HepG2 (cell line): ENCODE measurements around the gene DSCAML1. TPM values are rescaled to one million over a fixed set of nuclear protein-coding genes. Genes with fewer than 3 reads are reported as not detected.

Experiments
- ATAC-seq: fragments of 200-7000 bp; cut with Tn5 transposase; 3 replicates; pipeline ENCODE4 v1.9.1; 2020; ENCODE audit warnings: mild to moderate bottlenecking, moderate library complexity
- BruUV-seq: library from RNA; stranded (reverse); fragments of 400-500 nt; replicated peaks from 2 replicates; lab custom pipeline; 2021; lab: Mats Ljungman, UMichigan
- CTCF ChIA-PET: fragments of 300-600 bp; formaldehyde crosslinking; extraction: SDS; loops from one replicate; lab custom pipeline; 2021; ENCODE audit warnings: low total read pairs, inconsistent platforms, low intra/inter-chr PET ratio; lab: Yijun Ruan, JAX
- POLR2A ChIA-PET: fragments of 350-600 bp; sonication (Branson Sonifier 250); formaldehyde crosslinking; loops from one replicate; lab custom pipeline; 2020; ENCODE audit warnings: antibody characterized with exemption, inconsistent platforms; lab: Yijun Ruan, JAX
- DNase-seq: peaks from one replicate; pipeline ENCODE4 v3.0.0-alpha.2; 2015; ENCODE audit warnings: low spot score
- FAIRE-seq: peaks from 3 replicates; lab custom pipeline; 2011; peaks lifted over from hg19 to GRCh38; lab: Jason Lieb, UNC
- H2AFZ ChIP-seq: one replicate; pipeline ENCODE4 v1.6.1; 2011; ENCODE audit warnings: low read length, inconsistent platforms
- H3K27ac ChIP-seq: fragments of 300-600 bp; 3 replicates; pipeline ENCODE4 v1.8.0; 2011; ENCODE audit warnings: mixed run types, mild to moderate bottlenecking, mixed read lengths, low read length, inconsistent platforms; ENCODE audit not compliant: insufficient read depth; ENCODE audit errors: extremely low read length
- H3K27me3 ChIP-seq, 2 experiments: fragments of 200-600 bp in 1 of 2; 2 replicates in 1 of 2; 3 replicates in 1 of 2; pipeline versions ENCODE4 v1.6.0 to v1.8.0; 2011; ENCODE audit warnings: low read length in 2 of 2, mild to moderate bottlenecking in 2 of 2, moderate library complexity in 2 of 2, inconsistent platforms in 1 of 2; ENCODE audit not compliant: insufficient read depth in 2 of 2, control insufficient read depth in 1 of 2
- H3K36me3 ChIP-seq, 2 experiments: fragments of 200-600 bp in 1 of 2; replicated peaks in 1 of 2; 2 replicates in 1 of 2; 3 replicates in 1 of 2; pipeline versions ENCODE4 v1.5.1 to v1.8.0; 2011; ENCODE audit warnings: low read length in 2 of 2, inconsistent platforms in 1 of 2; ENCODE audit not compliant: insufficient read depth in 2 of 2, control insufficient read depth in 1 of 2
- H3K4me1 ChIP-seq: 2 replicates; pipeline ENCODE4 v1.5.1; 2012; ENCODE audit warnings: low read length, inconsistent platforms; ENCODE audit not compliant: insufficient read depth
- H3K4me2 ChIP-seq: 2 replicates; pipeline ENCODE4 v1.6.0; 2011; ENCODE audit warnings: low read depth, low read length, inconsistent platforms
- H3K4me3 ChIP-seq, 3 experiments: fragments of 200-600 bp in 1 of 3; sonication (generic), shearing (Covaris generic) in 1 of 3; replicated peaks in 1 of 3; 2 replicates each; pipeline ENCODE4 v1.5.1; 2011 to 2016; ENCODE audit warnings: low read length in 3 of 3, inconsistent platforms in 2 of 3, low read depth in 2 of 3, mild to moderate bottlenecking in 2 of 3, control low read depth in 1 of 3, mixed read lengths in 1 of 3; ENCODE audit not compliant: insufficient read depth in 1 of 3
- H3K79me2 ChIP-seq: one replicate; pipeline ENCODE4 v1.6.1; 2011; ENCODE audit warnings: low read length, inconsistent platforms; ENCODE audit not compliant: insufficient read depth
- H3K9ac ChIP-seq: 2 replicates; pipeline ENCODE4 v1.6.0; 2011; ENCODE audit warnings: mild to moderate bottlenecking, low read depth, low read length, inconsistent platforms; ENCODE audit not compliant: insufficient read depth
- H3K9me3 ChIP-seq: 2 replicates; pipeline ENCODE4 v1.5.1; 2012; ENCODE audit warnings: mild to moderate bottlenecking, low read length
- H4K20me1 ChIP-seq: 2 replicates; pipeline ENCODE4 v1.6.0; 2011; ENCODE audit warnings: inconsistent platforms, mild to moderate bottlenecking, low read length, moderate library complexity; ENCODE audit not compliant: insufficient read depth
- ARID4A ChIP-seq: sonication (generic); formaldehyde crosslinking; IDR thresholded peaks from 2 replicates; pipeline ENCODE4 v1.5.0; 2020; ENCODE audit warnings: mild to moderate bottlenecking, missing genetic modification reagents, borderline replicate concordance
- HNF1B ChIP-seq: sonication (generic); formaldehyde crosslinking; IDR thresholded peaks from 2 replicates; pipeline ENCODE4 v1.5.1; 2020; ENCODE audit warnings: mild to moderate bottlenecking, moderate library complexity, missing genetic modification reagents
- JARID2 ChIP-seq: sonication (generic); formaldehyde crosslinking; IDR thresholded peaks from 2 replicates; pipeline ENCODE4 v1.8.1; 2023; ENCODE audit warnings: missing genetic modification reagents, inconsistent platforms; ENCODE audit not compliant: insufficient replicate concordance
- LCORL ChIP-seq, 2 experiments: fragments of 450-650 bp in 1 of 2; sonication (generic) in 1 of 2; formaldehyde crosslinking in 1 of 2; IDR thresholded peaks; 2 replicates each; pipeline versions ENCODE4 v1.5.0 to v1.6.1; 2017 to 2020; ENCODE audit warnings: antibody characterized with exemption in 1 of 2, missing genetic modification reagents in 1 of 2
- NONO ChIP-seq, 2 experiments: fragments of 450-650 bp in 1 of 2; sonication (generic) in 1 of 2; formaldehyde crosslinking in 1 of 2; IDR thresholded peaks in 1 of 2; conservative IDR thresholded peaks in 1 of 2; 2 replicates each; pipeline versions ENCODE4 v1.6.1 to v1.8.0; 2017 to 2022; ENCODE audit warnings: mild to moderate bottlenecking in 1 of 2, missing genetic modification reagents in 1 of 2, moderate library complexity in 1 of 2
- PAF1 ChIP-seq: IDR thresholded peaks from 2 replicates; pipeline ENCODE4 v1.6.1; 2016; ENCODE audit warnings: missing genetic modification reagents, missing compliant biosample characterization
- RAD21 ChIP-seq: fragments of 450-650 bp; formaldehyde crosslinking; IDR thresholded peaks from 2 replicates; pipeline ENCODE4 v1.5.0; 2020; ENCODE audit warnings: mild to moderate bottlenecking
- RBM22 ChIP-seq: fragments of 200-400 bp; formaldehyde crosslinking; optimal IDR thresholded peaks from 2 replicates; pipeline ENCODE3; 2017; ENCODE audit warnings: mild to moderate bottlenecking, low read length, moderate library complexity
- RFXANK ChIP-seq: IDR thresholded peaks from 2 replicates; pipeline ENCODE4 v1.6.1; 2016
- SMC3 ChIP-seq: IDR thresholded peaks from 2 replicates; pipeline ENCODE4 v1.6.1; 2011; ENCODE audit warnings: low read length, improper control_type of control experiment
- STAG1 ChIP-seq: sonication (generic); formaldehyde crosslinking; IDR thresholded peaks from 2 replicates; pipeline ENCODE4 v1.4.0; 2020; ENCODE audit warnings: missing genetic modification reagents
- YY1 ChIP-seq: IDR thresholded peaks from 2 replicates; pipeline ENCODE4 v1.6.1; 2011; ENCODE audit warnings: low read length, low read depth, moderate library complexity, mild to moderate bottlenecking; ENCODE audit not compliant: insufficient read depth, insufficient replicate concordance
- ZFAT ChIP-seq: sonication (generic); formaldehyde crosslinking; conservative IDR thresholded peaks from 2 replicates; pipeline ENCODE4 v1.8.1; 2023; ENCODE audit warnings: missing genetic modification reagents, inconsistent platforms
- ZNF143 ChIP-seq: sonication (generic); formaldehyde crosslinking; IDR thresholded peaks from 2 replicates; pipeline ENCODE4 v1.4.0; 2020; ENCODE audit warnings: missing genetic modification reagents
- ZNF30 ChIP-seq: sonication (generic); formaldehyde crosslinking; IDR thresholded peaks from 2 replicates; pipeline ENCODE4 v1.5.0; 2020; ENCODE audit warnings: mild to moderate bottlenecking, missing genetic modification reagents
- ZNF350 ChIP-seq: sonication (generic); formaldehyde crosslinking; IDR thresholded peaks from 2 replicates; pipeline ENCODE4 v1.4.0; 2020; ENCODE audit warnings: mild to moderate bottlenecking, low read depth, missing genetic modification reagents, borderline replicate concordance
- ZNF44 ChIP-seq: sonication (generic); formaldehyde crosslinking; IDR thresholded peaks from 2 replicates; pipeline ENCODE4 v1.5.1; 2020; ENCODE audit warnings: mild to moderate bottlenecking, missing genetic modification reagents
- ZNF607 ChIP-seq: sonication (generic); formaldehyde crosslinking; IDR thresholded peaks from 2 replicates; pipeline ENCODE4 v1.5.1; 2020; ENCODE audit warnings: missing genetic modification reagents, mild to moderate bottlenecking, borderline replicate concordance
- WGBS: methylation state at CpG from one replicate; pipeline ENCODE4 v1.1.6; 2017; ENCODE audit warnings: low lambda C conversion rate; 5-methylcytosine and 5-hydroxymethylcytosine counted together
- in situ Hi-C: cut with HindIII; loops from 2 replicates; pipeline ENCODE4 v1.10.0; 2017; ENCODE audit warnings: low pct_unique_long_range_greater_than_20kb; ENCODE audit not compliant: extremely low pct_ligation_motif_present
- intact Hi-C: fragments of 100-400 bp; cut with micrococcal nuclease; formaldehyde crosslinking; loops from one replicate; pipeline ENCODE4 v1.10.0; 2022; ENCODE audit not compliant: unreplicated experiment
- polyA plus RNA-seq, 8 experiments: library from polyadenylated mRNA; depleted of rRNA in 3 of 8; stranded (reverse) in 7 of 8; unstranded in 1 of 8; fragments of >200 nt; fragmentation: Illumina TruSeq in 4 of 8; extraction: Trizol in 4 of 8; gene quantifications; 2 replicates each; pipeline versions ENCODE4 v1.2.1 to v1.2.3, GENCODE V29; 2011 to 2016; ENCODE audit warnings: low read depth in 4 of 8, missing spikeins in 1 of 8, mixed read lengths in 1 of 8; ENCODE audit not compliant: insufficient read depth in 1 of 8
- total RNA-seq, 5 experiments: library from RNA; depleted of rRNA; stranded (reverse); fragments of >200 nt; fragmentation: Illumina TruSeq; extraction: Trizol; gene quantifications; 2 replicates each; pipeline ENCODE4 v1.2.3, GENCODE V29; 2016; ENCODE audit warnings: low read depth in 1 of 5

DSCAML1 gene
- total and polyA plus RNA-seq, 2 of the 13 experiments (the other 11 are each of a cell fraction or from before 2014, with no cell fraction given): 0.29 to 0.40 TPM

DNA sequence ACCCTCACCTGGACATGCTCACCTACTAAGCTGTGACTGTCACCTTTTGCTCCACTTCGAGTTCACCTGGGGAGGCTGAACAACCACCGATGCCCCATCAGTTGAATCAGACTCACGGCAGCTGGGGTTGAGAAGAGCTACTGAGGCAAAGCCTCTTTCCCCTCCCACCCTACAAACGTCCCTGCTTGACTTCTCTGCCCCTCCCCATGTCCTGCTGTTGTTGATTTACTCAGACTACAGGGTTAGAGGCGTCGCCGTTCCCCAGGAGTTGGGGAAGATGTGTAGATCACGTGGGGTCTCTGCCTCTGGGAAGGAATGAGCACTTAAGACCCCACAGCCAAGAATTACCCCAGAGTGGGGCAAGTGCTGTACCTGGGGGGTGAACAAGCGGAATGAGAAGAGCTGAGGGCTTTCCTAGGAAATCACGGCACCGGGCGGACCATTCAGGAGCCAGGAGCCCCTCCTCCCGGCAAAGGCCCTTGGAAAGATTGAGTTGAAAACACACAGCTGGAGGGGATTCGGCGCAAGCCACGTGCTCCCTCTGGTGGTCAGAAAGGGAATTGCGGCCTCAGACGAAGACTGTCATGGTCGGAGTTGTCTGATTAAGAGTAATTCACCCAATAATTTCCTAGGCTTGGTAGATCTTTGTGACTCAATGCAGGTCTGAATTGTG, 20.5 kb upstream of the DSCAML1 start:
- H3K4me3 ChIP-seq: peak overlapping the region in 1 of 3 experiments; percentile 61; a peak in 1 of 6 replicates
- no peak overlapping the region for H2AFZ ChIP-seq
- BruUV-seq: no TSS peak
- ChIA-PET CTCF (interaction anchor here (1.1 to 3.9 kb wide), 6 partner anchors 9 to 391 kb away, joined by 3 to 42 read pairs (median 8); no protein-coding TSS in a partner anchor), POLR2A (interaction anchor here (0.9 to 1.9 kb wide), 2 partner anchors 10 to 11 kb away, joined by 3 to 5 read pairs; no protein-coding TSS in a partner anchor)
- FAIRE-seq (peak; percentile 69), ATAC-seq (peak; percentile 45), DNase-seq (peak; percentile 49)
- peak overlapping the region; percentile 90 for H3K4me2 ChIP-seq
- peaks cover 0 to 5% of the 10 kb centered on the region in 2 experiments; a peak in 1 of 5 replicates for H3K27me3 ChIP-seq
- H3K4me1 ChIP-seq: peaks cover 73% of the 10 kb centered on the region
- H3K9ac ChIP-seq: no peak overlapping the region
- no peak overlapping the region for H3K27ac ChIP-seq
- H4K20me1 ChIP-seq: peaks cover 3% of the 10 kb centered on the region; the same call in 1 of the 2 replicates
- no peaks in the 10 kb centered on the region for H3K36me3 ChIP-seq
- 12% methylated on average over 10 of the region's 19 CpGs for WGBS
- H3K9me3 ChIP-seq: no peaks in the 10 kb centered on the region
- no peaks in the 10 kb centered on the region for H3K79me2 ChIP-seq
- in situ Hi-C loops: no loop called here
- intact Hi-C loops: loop anchor here (1.0 kb wide), 1 partner anchor 374 kb away; no protein-coding TSS in a partner anchor
- TF ChIP-seq NONO (IDR thresholded peaks at IDR 0.05) (no peak), NONO (CRISPR knock-in tag; conservative IDR thresholded peaks at IDR 0.05) (0 out of 2 replicates have a peak, but pooled peaks have one; percentile 15), ZNF143 (CRISPR knock-in tag) (no peak), ZNF30 (CRISPR knock-in tag) (no peak), ARID4A (CRISPR knock-in tag) (peak; percentile 22; the same call in 1 of the 2 replicates), STAG1 (CRISPR knock-in tag) (peak; percentile 77), ZNF44 (CRISPR knock-in tag) (0 out of 2 replicates have a peak, but pooled peaks have one; percentile 69), RBM22 (peak; percentile 30), ZNF350 (CRISPR knock-in tag) (0 out of 2 replicates have a peak, but pooled peaks have one; percentile 28), ZNF607 (CRISPR knock-in tag) (0 out of 2 replicates have a peak, but pooled peaks have one; percentile 18), HNF1B (peak; percentile 28; the same call in 1 of the 2 replicates), RFXANK (CRISPR knock-in tag) (no peak), RAD21 (CRISPR knock-in tag) (peak; percentile 71), JARID2 (no peak), ZFAT (no peak), LCORL (IDR thresholded peaks at IDR 0.05) (no peak), LCORL (CRISPR knock-in tag; IDR thresholded peaks at IDR 0.05) (peak; percentile 61), YY1 (peak; percentile 17), PAF1 (CRISPR knock-in tag) (no peak), SMC3 (peak; percentile 81)
